GM19455 (cell line): ENCODE measurements around the gene SLC10A1.
"Not testable (repeated sequence)": the region's sequence is repeated elsewhere in the genome, so short reads cannot be mapped to it uniquely, and the experiment has no call there.

Experiments used
- ATAC-seq: cut with Tn5 transposase; IDR thresholded peaks from one replicate; pipeline ENCODE4 v1.9.1; 2021; ENCODE audit not compliant: unreplicated experiment

SLC10A1 gene

GRCh38 chr14:69796797-69797500 is at the start of gene SLC10A1:
TSS of gene SLC10A1 (minus strand) at chr14:69797241. CDS start at chr14:69797155, 86 bp downstream.
- ATAC-seq: no peak

- ATAC-seq: no peak
Measured at GRCh38 chr14:69845787-69846186, 48.7 kb upstream of the SLC10A1 start.

- no peak for ATAC-seq
Measured at GRCh38 chr14:69845050-69845581, 48.1 kb upstream of the SLC10A1 start.

GRCh38 chr14:69844171-69844570 is 47.1 kb upstream of the SLC10A1 start:
- no peak for ATAC-seq

- no peak for ATAC-seq
Measured at GRCh38 chr14:69842686-69843420, 45.8 kb upstream of the SLC10A1 start.

GRCh38 chr14:69841656-69842055 is 44.6 kb upstream of the SLC10A1 start:
- ATAC-seq: no peak

- ATAC-seq: no peak
Measured at GRCh38 chr14:69839661-69840060, 42.6 kb upstream of the SLC10A1 start.

- ATAC-seq: no peak
Measured at GRCh38 chr14:69838881-69839416, 41.9 kb upstream of the SLC10A1 start.

- ATAC-seq: no peak
Measured at GRCh38 chr14:69828879-69829278, 31.8 kb upstream of the SLC10A1 start.

- no peak for ATAC-seq
Measured at GRCh38 chr14:69828354-69828753, 31.3 kb upstream of the SLC10A1 start.

GRCh38 chr14:69827560-69827959 is 30.5 kb upstream of the SLC10A1 start:
- no peak for ATAC-seq

GRCh38 chr14:69822456-69822855 is 25.4 kb upstream of the SLC10A1 start:
- no peak for ATAC-seq

GRCh38 chr14:69820991-69821390 is 23.9 kb upstream of the SLC10A1 start:
- no peak for ATAC-seq

- ATAC-seq: no peak
Measured at GRCh38 chr14:69819607-69820006, 22.6 kb upstream of the SLC10A1 start.

- no peak for ATAC-seq
Measured at GRCh38 chr14:69818758-69819191, 21.7 kb upstream of the SLC10A1 start.

- ATAC-seq: no peak
Measured at GRCh38 chr14:69816216-69816615, 19.2 kb upstream of the SLC10A1 start.

- ATAC-seq: no peak
Measured at GRCh38 chr14:69815556-69815955, 18.5 kb upstream of the SLC10A1 start.

- ATAC-seq: no peak
Measured at GRCh38 chr14:69814397-69814796, 17.4 kb upstream of the SLC10A1 start.

- ATAC-seq: not testable (repeated sequence)
Measured at GRCh38 chr14:69813346-69813745, 16.3 kb upstream of the SLC10A1 start.

GRCh38 chr14:69812711-69813110 is 15.7 kb upstream of the SLC10A1 start:
- ATAC-seq: no peak

GRCh38 chr14:69811868-69812252 is 14.8 kb upstream of the SLC10A1 start:
- no peak for ATAC-seq
